ENCODE results near the gene OLFM4. TPM values are rescaled to one million over a fixed set of nuclear protein-coding genes. Genes with fewer than 3 reads are reported as not detected.
A peak's percentile ranks its signal among the peaks of the same experiment; 100 is the strongest.

Gene OLFM4
- polyA plus RNA-seq, 1 experiment: 4.5 TPM

GRCh38 chr13:53041968-53042516, 13.4 kb downstream of the OLFM4 start:
- CTCF ChIA-PET: interaction anchor here (0.9 to 1.1 kb wide), 2 partner anchors 73 to 118 kb away, joined by 3 read pairs; no protein-coding TSS in a partner anchor
- POLR2A ChIA-PET: no interaction called here
- no peak for TF ChIP-seq CTCF (IDR thresholded peaks at IDR 0.05; ENCODE audit: insufficient read depth, low read depth, low read length)
- no peak overlapping the region for H3K4me3 ChIP-seq (ENCODE audit: low read depth, low read length)
- no peaks in the 10 kb centered on the region for H3K36me3 ChIP-seq (ENCODE audit: control insufficient read depth, insufficient read depth, low read length)
- no peaks in the 10 kb centered on the region for H3K27me3 ChIP-seq (ENCODE audit: control insufficient read depth, insufficient read depth, low read length)
- no peak for DNase-seq (ENCODE audit: low read depth)

DNA sequence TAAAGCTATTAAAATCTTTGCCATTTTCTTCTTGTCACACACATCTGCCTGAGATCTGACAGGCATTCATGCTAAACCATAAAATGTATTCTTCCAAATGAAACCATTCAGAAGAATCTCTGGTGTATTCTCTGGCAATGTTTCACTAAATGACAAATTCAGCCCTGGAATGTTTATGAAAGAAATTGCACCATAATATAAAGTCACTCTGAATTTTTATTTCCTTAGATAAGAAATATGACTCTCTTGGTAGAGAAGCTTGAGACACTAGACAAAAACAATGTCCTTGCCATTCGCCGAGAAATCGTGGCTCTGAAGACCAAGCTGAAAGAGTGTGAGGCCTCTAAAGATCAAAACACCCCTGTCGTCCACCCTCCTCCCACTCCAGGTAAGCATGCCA, 14.3 kb downstream of the OLFM4 start:
- no peaks in the 10 kb centered on the region for H3K36me3 ChIP-seq (ENCODE audit: control insufficient read depth, insufficient read depth, low read length)
- no peaks in the 10 kb centered on the region for H3K27me3 ChIP-seq (ENCODE audit: control insufficient read depth, insufficient read depth, low read length)
- TF ChIP-seq CTCF (IDR thresholded peaks at IDR 0.05; ENCODE audit: insufficient read depth, low read depth, low read length): no peak
- ChIA-PET CTCF (interaction anchor here (0.6 to 2.6 kb wide), 6 partner anchors 9 to 118 kb away, joined by 3 to 8 read pairs (median 3); no protein-coding TSS in a partner anchor), POLR2A (no interaction called here)
- no peak overlapping the region for H3K4me3 ChIP-seq (ENCODE audit: low read depth, low read length)
- peak; percentile 13 for DNase-seq (ENCODE audit: low read depth)

- CTCF ChIA-PET: interaction anchor here (0.6 to 2.6 kb wide), 4 partner anchors 9 to 108 kb away, joined by 3 to 8 read pairs (median 3); no protein-coding TSS in a partner anchor
- POLR2A ChIA-PET: no interaction called here
- H3K36me3 ChIP-seq (ENCODE audit: control insufficient read depth, insufficient read depth, low read length): no peaks in the 10 kb centered on the region
- no peak for TF ChIP-seq CTCF (IDR thresholded peaks at IDR 0.05; ENCODE audit: insufficient read depth, low read depth, low read length)
- H3K27me3 ChIP-seq (ENCODE audit: control insufficient read depth, insufficient read depth, low read length): no peaks in the 10 kb centered on the region
- peak overlapping the region; percentile 20 for H3K4me3 ChIP-seq (ENCODE audit: low read depth, low read length)
- no peak for DNase-seq (ENCODE audit: low read depth)
These were observed 14.8 kb downstream of the OLFM4 start for GRCh38 chr13:53043398-53043797.

DNA sequence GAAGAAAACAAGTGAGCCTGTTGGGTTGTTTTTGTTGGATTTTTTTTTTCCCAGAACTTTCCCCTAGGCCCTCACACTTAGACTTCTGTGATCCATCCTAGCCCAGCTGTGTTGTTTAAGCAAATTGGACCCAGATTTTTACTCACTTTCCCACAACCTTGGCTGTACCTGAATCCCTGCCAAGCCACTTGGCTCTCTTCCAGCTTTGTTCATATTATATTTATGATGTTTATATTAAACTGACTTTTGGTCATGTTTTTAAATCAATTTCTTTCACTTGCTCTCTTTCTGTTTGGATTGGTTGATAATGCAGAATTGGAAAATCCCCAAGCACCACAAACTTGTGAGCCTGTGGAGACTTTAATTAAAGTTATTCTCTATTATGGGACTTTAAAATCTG, 16.6 kb downstream of the OLFM4 start:
- Histone ChIP-seq H3K27me3 (ENCODE audit: control insufficient read depth, insufficient read depth, low read length) (no peaks in the 10 kb centered on the region), H3K36me3 (ENCODE audit: control insufficient read depth, insufficient read depth, low read length) (no peaks in the 10 kb centered on the region), H3K4me3 (ENCODE audit: low read depth, low read length) (no peak overlapping the region)
- ChIA-PET POLR2A (no interaction called here), CTCF (interaction anchor here (0.6 to 2.6 kb wide), 2 partner anchors 107 to 437 kb away, joined by 3 to 8 read pairs; no protein-coding TSS in a partner anchor)
- DNase-seq (ENCODE audit: low read depth): no peak
- TF ChIP-seq CTCF (IDR thresholded peaks at IDR 0.05; ENCODE audit: insufficient read depth, low read depth, low read length): no peak

DNA sequence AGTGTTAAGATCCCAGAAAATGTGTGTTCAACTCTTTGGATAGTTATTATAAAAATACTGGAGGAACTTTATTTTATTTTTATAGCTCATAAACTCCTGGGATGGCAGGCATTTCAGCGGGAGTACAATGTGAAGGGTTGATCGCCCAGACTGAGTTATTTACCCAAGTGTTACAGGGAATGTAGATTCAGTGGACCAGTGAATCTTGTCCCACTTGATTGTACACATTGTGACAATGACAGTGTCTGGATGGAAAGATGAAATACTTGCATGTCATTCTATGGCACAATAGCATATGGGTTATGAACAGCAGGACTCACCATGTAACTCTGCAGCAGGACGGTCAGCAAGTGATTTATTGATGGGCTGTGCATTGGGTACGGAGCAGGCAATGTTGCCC, 20.3 kb downstream of the OLFM4 start:
- no peaks in the 10 kb centered on the region for H3K27me3 ChIP-seq (ENCODE audit: control insufficient read depth, insufficient read depth, low read length)
- no peak for DNase-seq (ENCODE audit: low read depth)
- POLR2A ChIA-PET: no interaction called here
- CTCF ChIA-PET: no interaction called here
- no peak overlapping the region for H3K4me3 ChIP-seq (ENCODE audit: low read depth, low read length)
- TF ChIP-seq CTCF (IDR thresholded peaks at IDR 0.05; ENCODE audit: insufficient read depth, low read depth, low read length): no peak
- H3K36me3 ChIP-seq (ENCODE audit: control insufficient read depth, insufficient read depth, low read length): no peaks in the 10 kb centered on the region
